Measurements from ENCODE around the gene BIRC5.

Gene BIRC5

GRCh38 chr17:78256707-78257591 is 42.9 kb downstream of the BIRC5 start:
- DNase-seq = no peak

DNA sequence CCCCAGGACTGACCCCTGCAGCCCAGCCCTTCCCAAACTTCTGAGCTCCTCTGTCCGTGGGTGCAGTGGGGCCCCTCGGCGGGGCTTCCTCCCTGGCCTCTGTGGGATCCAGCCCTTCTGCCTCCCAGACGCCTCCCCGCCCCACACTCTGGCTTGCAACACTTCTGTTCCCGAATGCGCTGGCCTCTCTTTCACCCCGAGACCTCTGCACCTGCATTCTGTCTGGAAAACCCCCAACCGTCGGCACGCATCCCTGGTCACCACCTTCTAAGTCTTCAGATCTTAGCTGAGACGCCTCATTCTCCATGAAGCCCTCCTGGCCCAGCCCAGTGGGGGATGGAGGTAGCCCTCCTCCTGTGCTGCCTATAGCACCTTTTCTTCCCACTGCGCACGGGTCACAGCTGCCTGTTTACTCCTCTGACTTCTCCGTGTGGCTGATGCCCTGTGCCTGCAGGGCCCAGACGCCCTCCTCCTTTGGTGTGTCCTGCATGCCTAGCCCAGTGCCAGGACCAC is 43.8 kb downstream of the BIRC5 start:
- peak in 3 of 4 experiments; percentile 48 to 69 (median 59) for DNase-seq

DNA sequence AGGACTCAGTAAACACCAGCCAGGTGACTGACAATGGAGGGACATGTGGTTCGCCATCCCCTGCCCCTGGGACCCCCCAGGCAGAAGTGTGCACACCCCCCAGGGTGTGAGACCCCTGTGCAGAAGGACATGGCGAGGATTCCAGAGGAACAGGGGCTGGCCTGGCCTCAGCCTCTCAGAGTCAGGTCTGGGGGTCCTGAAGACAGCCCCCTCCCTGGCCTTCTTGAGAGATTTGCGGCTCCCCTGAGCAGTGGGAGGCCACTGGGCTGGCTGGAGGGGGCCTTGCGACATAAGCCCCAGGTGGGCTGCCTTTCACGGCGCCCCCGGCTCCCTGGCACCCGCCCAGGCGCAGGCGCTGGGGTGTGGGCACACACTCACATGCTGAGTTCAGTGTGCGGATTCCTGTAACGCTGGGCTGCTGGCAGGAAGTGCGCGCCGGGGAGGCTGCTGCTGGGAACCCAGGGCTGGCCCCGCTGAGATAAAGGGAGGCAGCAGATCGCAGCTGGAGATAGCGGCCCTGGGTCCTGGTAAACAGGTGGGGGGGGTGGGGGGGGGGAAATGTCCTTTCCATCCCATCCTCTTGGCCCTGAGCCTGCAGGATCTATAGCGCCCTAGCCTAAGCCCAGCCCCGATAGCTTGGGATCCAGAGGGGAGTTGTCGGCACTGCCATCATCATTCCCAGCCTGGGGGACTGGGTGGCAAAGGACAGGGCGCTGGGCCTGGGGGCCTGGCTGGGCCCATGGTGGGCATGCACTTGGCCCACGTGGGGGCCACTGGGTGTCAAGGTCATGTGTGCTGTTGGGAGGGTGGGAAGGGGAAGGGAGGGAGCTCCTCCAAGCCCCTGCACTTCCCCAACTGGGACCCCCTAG is 44.5 kb downstream of the BIRC5 start:
- peak; percentile 56 to 81 (median 68) for DNase-seq

DNA sequence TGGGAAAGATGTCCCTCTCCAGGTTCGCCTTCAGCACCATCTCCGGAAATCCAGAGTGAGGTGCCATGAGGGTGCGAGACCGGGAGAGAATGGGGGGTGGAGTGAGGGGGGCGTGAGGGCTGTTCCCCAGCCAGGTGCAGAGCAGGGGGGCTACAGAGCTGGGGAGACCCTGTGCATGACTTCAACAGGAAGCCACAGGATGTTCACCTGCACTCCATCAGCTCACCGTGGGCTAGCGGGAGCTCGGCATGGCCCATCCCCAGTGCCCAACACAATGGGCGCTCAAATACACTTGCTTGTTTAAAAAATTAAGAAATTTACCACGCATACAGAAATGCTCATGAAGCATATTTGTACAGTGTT is 45.1 kb downstream of the BIRC5 start:
- DNase-seq = no peak

DNA sequence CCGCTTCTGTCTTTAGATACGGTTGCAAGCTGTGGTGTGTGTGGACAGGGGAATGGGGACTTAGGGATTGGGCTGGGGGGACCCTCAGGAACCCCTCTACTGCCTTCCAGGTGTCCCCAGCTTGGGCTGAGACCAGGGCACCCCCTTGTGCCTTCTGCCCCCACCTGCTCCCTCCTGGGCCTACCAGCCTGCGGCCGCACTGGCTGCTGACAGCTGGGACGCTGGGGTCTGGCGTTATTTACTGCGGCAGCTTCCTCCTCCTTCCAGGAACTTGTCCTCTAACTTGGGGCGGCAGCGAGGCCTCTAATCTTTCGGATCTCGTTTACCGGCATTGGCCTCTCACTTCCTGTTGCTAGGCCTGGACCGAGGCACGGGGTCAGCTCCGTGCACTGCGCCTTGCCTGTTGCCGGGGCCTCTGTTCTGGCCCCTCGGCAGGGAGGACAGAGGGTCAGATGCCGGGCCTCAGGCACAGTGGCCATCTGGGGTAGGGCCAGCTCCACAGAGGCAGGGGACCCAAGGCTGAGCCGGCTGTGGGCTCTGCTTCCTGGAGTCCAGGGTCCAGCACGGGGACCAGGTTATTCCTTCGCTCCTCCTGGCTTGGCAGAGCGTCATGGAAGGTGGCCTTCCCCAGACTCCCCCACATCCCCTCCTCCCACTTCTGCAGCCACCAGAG is 49.1 kb downstream of the BIRC5 start:
- DNase-seq = peak; percentile 69 to 78 (median 73)

GRCh38 chr17:78263736-78264340 is 49.8 kb downstream of the BIRC5 start:
- no peak for DNase-seq

GRCh38 chr17:78264590-78264989 is 50.5 kb downstream of the BIRC5 start:
- DNase-seq = no peak

DNA sequence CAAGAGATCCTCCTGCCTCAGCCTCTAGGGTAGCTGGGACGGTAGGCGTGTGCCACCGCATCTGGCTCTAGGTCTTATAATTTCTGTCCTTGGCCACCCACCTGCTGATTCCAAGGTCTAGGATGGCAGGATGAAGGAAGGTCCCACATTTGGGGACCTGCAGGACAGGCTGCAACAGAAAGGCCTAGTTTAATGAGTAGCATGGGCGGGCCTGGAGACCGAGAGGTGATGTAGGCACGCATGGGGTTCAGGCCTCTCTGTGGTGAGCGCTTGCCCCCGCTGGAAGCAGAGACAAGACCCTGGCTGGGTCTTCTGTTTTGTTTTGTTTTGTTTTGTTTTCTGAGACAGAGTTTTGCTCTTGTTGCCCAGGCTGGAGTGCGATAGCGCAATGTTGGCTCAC is 51.1 kb downstream of the BIRC5 start:
- no peak for DNase-seq

- DNase-seq = no peak
Observed at GRCh38 chr17:78266231-78266631, 52.2 kb downstream of the BIRC5 start.

DNA sequence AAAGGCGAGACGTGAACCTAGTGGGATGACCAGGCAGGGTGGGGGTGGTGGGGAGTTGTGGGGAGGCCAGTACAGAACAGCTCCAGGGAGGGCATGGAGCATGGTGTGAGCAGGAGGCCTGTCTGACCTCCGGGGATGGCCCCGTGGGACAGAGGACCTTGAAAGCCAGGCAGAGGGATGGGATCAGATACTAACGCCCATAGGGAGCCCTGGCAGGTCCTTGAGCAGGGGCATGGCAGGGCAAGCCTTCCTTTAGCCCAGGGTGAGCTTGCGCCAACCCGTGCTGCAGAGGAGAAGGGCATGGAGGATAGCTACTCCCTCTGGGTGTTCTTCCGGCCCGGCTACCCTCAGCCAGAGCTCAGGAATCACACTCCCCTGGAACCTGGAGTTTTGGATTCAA is 52.7 kb downstream of the BIRC5 start:
- no peak for DNase-seq

GRCh38 chr17:78267253-78268073 is 53.4 kb downstream of the BIRC5 start:
- DNase-seq = no peak

- no peak for DNase-seq
Observed at GRCh38 chr17:78268191-78268874, 54.3 kb downstream of the BIRC5 start.

DNA sequence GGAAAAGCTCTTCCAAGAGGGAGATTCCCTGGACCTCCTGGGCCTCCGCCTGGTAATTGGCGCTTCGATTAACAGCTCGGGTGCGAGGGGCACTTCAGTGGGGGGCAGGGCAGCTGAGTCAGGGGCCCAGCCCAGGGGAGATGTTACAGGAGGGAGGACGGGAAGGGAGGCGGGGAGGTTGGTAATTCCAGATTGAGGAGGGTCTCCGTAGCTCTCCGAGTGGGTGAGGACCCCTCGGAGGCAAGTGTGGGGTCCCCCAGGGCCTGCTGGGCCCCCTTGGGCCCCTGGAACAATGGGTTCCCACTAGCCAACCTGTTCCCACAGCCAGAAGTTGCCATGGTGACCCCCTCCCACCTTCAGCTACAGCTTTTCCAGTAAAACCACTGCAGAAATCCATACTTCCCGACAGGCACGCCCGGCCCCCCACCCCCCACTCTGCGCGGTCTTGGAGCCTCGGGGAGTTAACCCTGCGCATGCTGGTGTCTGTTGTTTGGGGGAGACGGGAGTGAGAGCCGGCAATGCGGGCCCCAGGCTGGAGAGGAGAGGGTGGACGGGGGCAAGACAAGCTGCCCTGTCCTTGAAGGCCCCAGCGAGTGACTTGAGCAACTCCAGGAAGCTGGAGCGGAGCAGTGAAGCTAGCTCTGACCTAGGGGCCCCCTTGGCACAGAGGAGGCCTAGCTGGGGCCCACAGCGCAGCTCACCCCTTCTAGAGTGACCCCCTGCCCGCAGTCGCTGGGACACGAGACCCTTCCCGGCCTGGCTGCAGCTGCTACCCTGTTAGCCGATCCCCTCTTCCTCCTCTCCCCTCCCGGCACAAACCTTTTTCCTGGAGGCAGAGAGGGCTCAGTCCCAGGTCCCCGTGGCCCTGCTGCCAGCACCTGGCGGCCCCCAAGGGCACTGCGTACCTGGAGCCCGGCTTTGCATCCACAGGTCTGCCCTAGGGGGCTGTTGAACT is 55.2 kb downstream of the BIRC5 start:
- DNase-seq = no peak

DNA sequence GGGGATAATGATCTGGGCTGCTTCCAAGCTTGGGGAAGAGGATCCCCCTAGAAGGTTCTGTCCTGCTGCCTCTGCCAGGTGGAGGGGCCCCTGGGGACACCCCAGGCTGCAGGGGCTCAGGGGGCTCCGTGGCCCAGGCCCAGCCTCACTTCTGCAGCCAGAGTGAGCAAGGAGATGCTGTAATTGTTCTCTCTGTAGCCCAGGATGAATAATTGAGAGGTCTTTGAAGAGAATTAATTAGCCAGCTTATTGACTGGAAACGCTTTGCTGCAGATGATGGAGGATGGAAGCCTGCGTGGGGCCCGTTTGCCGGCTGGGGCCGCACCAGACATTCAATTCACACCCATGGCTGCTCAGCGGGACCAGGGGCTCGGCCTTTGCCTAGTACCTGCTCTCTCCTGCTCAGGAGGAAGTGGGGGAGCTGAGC is 55.9 kb downstream of the BIRC5 start:
- DNase-seq = no peak

DNA sequence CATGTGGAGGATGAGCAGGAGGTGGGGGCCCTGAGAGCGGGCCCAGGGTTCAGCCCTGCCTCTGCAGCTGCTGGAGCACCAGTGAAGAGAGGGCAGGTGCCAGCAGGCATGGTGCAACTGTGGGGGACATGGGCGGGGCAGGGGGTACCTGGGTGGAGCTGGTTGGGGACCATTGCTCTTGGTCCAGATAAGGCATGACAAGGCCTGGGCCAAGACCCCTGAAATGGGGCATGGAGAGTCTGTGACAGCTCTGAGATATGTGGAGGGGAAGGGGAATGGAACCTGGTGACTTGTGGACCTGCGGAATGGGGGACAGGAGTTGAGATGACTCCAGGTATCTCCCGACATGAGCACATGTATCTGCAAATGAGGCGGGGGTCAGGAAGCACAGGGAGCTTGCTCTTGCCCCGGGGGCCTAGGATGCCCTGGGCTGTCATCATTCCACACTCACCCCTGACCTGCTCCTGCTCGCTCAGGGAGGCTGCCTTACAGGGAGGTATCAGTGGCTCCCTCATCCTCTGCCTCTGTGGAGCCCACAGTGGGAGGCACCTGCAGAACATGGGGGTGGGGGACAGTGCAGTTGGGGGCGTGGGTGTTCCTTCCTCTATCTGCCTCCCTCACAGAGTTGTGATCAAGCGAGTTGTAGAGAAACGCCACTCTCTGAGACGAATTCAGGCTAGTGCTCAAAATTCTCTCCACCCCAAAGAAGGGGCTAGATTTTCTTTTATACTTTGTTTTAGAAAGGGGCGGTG is 57.5 kb downstream of the BIRC5 start:
- peak in 2 of 4 experiments; percentile 25 to 29 for DNase-seq

- peak; percentile 64 to 84 (median 80) for DNase-seq
Observed at GRCh38 chr17:78272181-78272913, 58.3 kb downstream of the BIRC5 start.

- no peak for DNase-seq
Observed at GRCh38 chr17:78272914-78273258, 58.8 kb downstream of the BIRC5 start.

GRCh38 chr17:78273813-78274212 is 59.8 kb downstream of the BIRC5 start:
- DNase-seq = no peak
